Endothelial cell of umbilical vein (primary cell): ENCODE data around the gene SPON1. TPM values are rescaled to one million over a fixed set of nuclear protein-coding genes. Genes with fewer than 3 reads are reported as not detected.

Source experiments
- BruUV-seq: library from RNA; stranded (reverse); fragments of 400-500 nt; replicated peaks from 2 replicates; lab custom pipeline; 2021; lab: Mats Ljungman, UMichigan
- CTCF ChIA-PET: fragments of 300-600, 350-600 bp; sonication (Branson Sonifier 250); formaldehyde crosslinking; loops from one replicate; lab custom pipeline; 2021; ENCODE audit warnings: antibody characterized with exemption, inconsistent platforms; lab: Charles Lee
- POLR2A ChIA-PET: fragments of 300-600, 350-600 bp; sonication (Branson Sonifier 250); formaldehyde crosslinking; loops from one replicate; lab custom pipeline; 2021; ENCODE audit warnings: antibody characterized with exemption, inconsistent platforms; lab: Charles Lee
- DNase-seq: peaks from one replicate; pipeline ENCODE4 v3.0.0-alpha.2; 2011; ENCODE audit warnings: low read depth, low spot score
- FAIRE-seq: peaks from 2 replicates; lab custom pipeline; 2011; peaks lifted over from hg19 to GRCh38; lab: Jason Lieb, UNC
- H2AFZ ChIP-seq: 2 replicates; pipeline ENCODE4 v1.6.0; 2012; ENCODE audit warnings: low read depth, low read length, control low read depth, inconsistent platforms
- H3K27ac ChIP-seq: 2 replicates; pipeline ENCODE4 v1.5.1; 2011; ENCODE audit warnings: low read depth, mild to moderate bottlenecking, control low read depth, low read length, moderate library complexity; ENCODE audit not compliant: insufficient read depth
- H3K27me3 ChIP-seq, 2 experiments: 2 replicates each; pipeline versions ENCODE4 v1.6.0 to v1.6.1; 2011; ENCODE audit warnings: low read length in 2 of 2, mixed read lengths in 1 of 2; ENCODE audit not compliant: control insufficient read depth in 2 of 2, insufficient read depth in 2 of 2
- H3K36me3 ChIP-seq, 2 experiments: 2 replicates in 1 of 2; 3 replicates in 1 of 2; pipeline ENCODE4 v1.5.1; 2011; ENCODE audit warnings: low read length in 2 of 2, mild to moderate bottlenecking in 1 of 2, moderate library complexity in 1 of 2; ENCODE audit not compliant: control insufficient read depth in 2 of 2, insufficient read depth in 2 of 2; ENCODE audit errors: extremely low read depth in 1 of 2
- H3K4me1 ChIP-seq: 3 replicates; pipeline ENCODE4 v1.5.1; 2011; ENCODE audit warnings: mild to moderate bottlenecking, low read length; ENCODE audit not compliant: control insufficient read depth, insufficient read depth; ENCODE audit errors: extremely low read depth
- H3K4me2 ChIP-seq: 2 replicates; pipeline ENCODE4 v1.6.1; 2011; ENCODE audit warnings: low read length, control low read depth, mixed read lengths; ENCODE audit not compliant: insufficient read depth
- H3K4me3 ChIP-seq, 3 experiments: fragments of 200-600 bp in 1 of 3; sonication (generic), shearing (Covaris generic) in 1 of 3; replicated peaks in 1 of 3; 2 replicates each; pipeline ENCODE4 v1.5.1; 2011 to 2016; ENCODE audit warnings: control low read depth in 3 of 3, low read length in 3 of 3, mild to moderate bottlenecking in 2 of 3, inconsistent platforms in 1 of 3, low read depth in 1 of 3, moderate library complexity in 1 of 3; ENCODE audit not compliant: insufficient read depth in 1 of 3
- H3K79me2 ChIP-seq: 2 replicates; pipeline ENCODE4 v1.6.0; 2012; ENCODE audit warnings: low read length, inconsistent platforms; ENCODE audit not compliant: control insufficient read depth, insufficient read depth
- H3K9ac ChIP-seq: replicated peaks from 2 replicates; pipeline ENCODE3; 2011; ENCODE audit warnings: low read length, control low read depth; ENCODE audit not compliant: insufficient read depth; ENCODE audit errors: extremely low read depth
- H3K9me1 ChIP-seq: replicated peaks from 3 replicates; pipeline ENCODE4 v1.6.0; 2011; ENCODE audit warnings: mild to moderate bottlenecking, low read length; ENCODE audit not compliant: control insufficient read depth, insufficient read depth; ENCODE audit errors: extremely low read depth
- H3K9me3 ChIP-seq: replicated peaks from 2 replicates; pipeline ENCODE4 v1.5.1; 2012; ENCODE audit warnings: low read length, inconsistent platforms; ENCODE audit not compliant: control insufficient read depth, insufficient read depth
- H4K20me1 ChIP-seq: replicated peaks from 2 replicates; pipeline ENCODE3; 2011; ENCODE audit warnings: mild to moderate bottlenecking, low read length; ENCODE audit not compliant: control insufficient read depth, insufficient read depth; ENCODE audit errors: extremely low read depth
- FOS ChIP-seq: IDR thresholded peaks from 2 replicates; pipeline ENCODE4 v1.6.1; 2011; ENCODE audit warnings: mild to moderate bottlenecking, low read length, moderate library complexity, borderline replicate concordance; ENCODE audit not compliant: insufficient read depth
- GATA2 ChIP-seq: IDR thresholded peaks from 2 replicates; pipeline ENCODE4 v1.7.0; 2011; ENCODE audit warnings: low read depth, mild to moderate bottlenecking, moderate library complexity, mixed read lengths, low read length; ENCODE audit not compliant: insufficient read length, insufficient read depth
- JUN ChIP-seq: IDR thresholded peaks from 2 replicates; pipeline ENCODE4 v1.6.1; 2011; ENCODE audit warnings: borderline replicate concordance, low read depth; ENCODE audit not compliant: insufficient read length, insufficient read depth
- MAX ChIP-seq: IDR thresholded peaks from 2 replicates; pipeline ENCODE4 v1.6.1; 2011; ENCODE audit not compliant: insufficient read depth, insufficient read length
- MYC ChIP-seq: IDR thresholded peaks from one replicate; pipeline ENCODE4 v1.6.1; 2011; ENCODE audit warnings: mild to moderate bottlenecking, low read depth, low read length
- POLR2A ChIP-seq: IDR thresholded peaks from 2 replicates; pipeline ENCODE4 v1.6.1; 2012; ENCODE audit warnings: low read depth, mild to moderate bottlenecking, control low read depth, low read length
- dilution Hi-C: fragments of 300-500 bp; cut with MboI; formaldehyde crosslinking; loops from one replicate; pipeline ENCODE4 v1.15.0; 2019; ENCODE audit warnings: low sequenced_read_pairs; ENCODE audit not compliant: extremely low pct_ligation_motif_present
- intact Hi-C: fragments of 100-400 bp; cut with micrococcal nuclease; formaldehyde crosslinking; loops from one replicate; pipeline ENCODE4 v1.10.0; 2022
- polyA plus RNA-seq, 4 experiments: library from polyadenylated mRNA; depleted of rRNA in 3 of 4; stranded (reverse) in 3 of 4; unstranded in 1 of 4; fragments of >200 nt; gene quantifications; 2 replicates each; pipeline versions ENCODE4 v1.2.1 to v1.2.3, GENCODE V29; 2011 to 2012; ENCODE audit warnings: missing spikeins in 1 of 4
- total RNA-seq: library from RNA; stranded (reverse); gene quantifications from 2 replicates; pipeline ENCODE4 v1.2.3, GENCODE V29; 2021
- TF ChIP-seq, protein P1 (sequence below), 2 donors: IDR thresholded peaks; 1 replicate in 1 of 2; 2 replicates in 1 of 2; pipeline ENCODE4 v1.5.1; 2011; ENCODE audit warnings: low read length in 2 of 2, mild to moderate bottlenecking in 2 of 2, moderate library complexity in 2 of 2, control low read depth in 1 of 2, inconsistent platforms in 1 of 2, low read depth in 1 of 2; ENCODE audit not compliant: insufficient read depth in 1 of 2; ENCODE audit errors: extremely low read depth in 1 of 2

Gene SPON1
- total and polyA plus RNA-seq, 2 donors (not counting 3 experiments of a cell fraction or from before 2014, with no cell fraction given) = 0.31 TPM; not detected in 1

- TF ChIP-seq MYC (no peak), JUN (no peak), FOS (no peak), POLR2A (no peak), MAX (no peak), GATA2 (no peak)
- TF ChIP-seq, protein P1, sequence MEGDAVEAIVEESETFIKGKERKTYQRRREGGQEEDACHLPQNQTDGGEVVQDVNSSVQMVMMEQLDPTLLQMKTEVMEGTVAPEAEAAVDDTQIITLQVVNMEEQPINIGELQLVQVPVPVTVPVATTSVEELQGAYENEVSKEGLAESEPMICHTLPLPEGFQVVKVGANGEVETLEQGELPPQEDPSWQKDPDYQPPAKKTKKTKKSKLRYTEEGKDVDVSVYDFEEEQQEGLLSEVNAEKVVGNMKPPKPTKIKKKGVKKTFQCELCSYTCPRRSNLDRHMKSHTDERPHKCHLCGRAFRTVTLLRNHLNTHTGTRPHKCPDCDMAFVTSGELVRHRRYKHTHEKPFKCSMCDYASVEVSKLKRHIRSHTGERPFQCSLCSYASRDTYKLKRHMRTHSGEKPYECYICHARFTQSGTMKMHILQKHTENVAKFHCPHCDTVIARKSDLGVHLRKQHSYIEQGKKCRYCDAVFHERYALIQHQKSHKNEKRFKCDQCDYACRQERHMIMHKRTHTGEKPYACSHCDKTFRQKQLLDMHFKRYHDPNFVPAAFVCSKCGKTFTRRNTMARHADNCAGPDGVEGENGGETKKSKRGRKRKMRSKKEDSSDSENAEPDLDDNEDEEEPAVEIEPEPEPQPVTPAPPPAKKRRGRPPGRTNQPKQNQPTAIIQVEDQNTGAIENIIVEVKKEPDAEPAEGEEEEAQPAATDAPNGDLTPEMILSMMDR (IDR thresholded peaks at IDR 0.05; ENCODE audit: extremely low read depth in 1 of 2, insufficient read depth in 1 of 2, low read depth in 1 of 2, low read length in 2 of 2) = no peak
- H3K27ac ChIP-seq = no peak overlapping the region
- no peak overlapping the region for H3K4me2 ChIP-seq
- ChIA-PET POLR2A (interaction anchor here (0.5 kb wide), 1 partner anchor 86 kb away, joined by 5 read pairs; no protein-coding TSS in a partner anchor), CTCF (no interaction called here)
- H3K9me1 ChIP-seq = no peaks in the 10 kb centered on the region
- H3K9ac ChIP-seq = no peak overlapping the region
- H3K36me3 ChIP-seq = no peaks in the 10 kb centered on the region
- no peak overlapping the region for H2AFZ ChIP-seq
- no peaks in the 10 kb centered on the region for H3K4me1 ChIP-seq
- H3K4me3 ChIP-seq = no peak overlapping the region
- dilution Hi-C loops = no loop called here
- H3K79me2 ChIP-seq = no peaks in the 10 kb centered on the region
- no peaks in the 10 kb centered on the region for H3K9me3 ChIP-seq
- H3K27me3 ChIP-seq = peaks cover 2 to 9% of the 10 kb centered on the region in 2 experiments
- FAIRE-seq (no peak), DNase-seq (no peak)
- H4K20me1 ChIP-seq = no peaks in the 10 kb centered on the region
- BruUV-seq = no TSS peak
- intact Hi-C loops = no loop called here
Observed at GRCh38 chr11:14237444-14237961, 275.0 kb downstream of the SPON1 start.
